GM18909 (cell line): ENCODE measurements around the gene SIRPB2.

Experiments used
- ATAC-seq: cut with Tn5 transposase; IDR thresholded peaks from one replicate; pipeline ENCODE4 v1.9.1; 2021; ENCODE audit warnings: mild to moderate bottlenecking; ENCODE audit not compliant: unreplicated experiment, poor library complexity

Gene SIRPB2

GRCh38 chr20:1448081-1448620 is 43.1 kb downstream of the SIRPB2 start:
- ATAC-seq: no peak

GRCh38 chr20:1446536-1446935 is 44.7 kb downstream of the SIRPB2 start:
- no peak for ATAC-seq

- no peak for ATAC-seq
Observed at GRCh38 chr20:1443085-1443484, 48.1 kb downstream of the SIRPB2 start.

- no peak for ATAC-seq
Observed at GRCh38 chr20:1442304-1442703, 48.9 kb downstream of the SIRPB2 start.

- no peak for ATAC-seq
Observed at GRCh38 chr20:1441133-1441532, 50.1 kb downstream of the SIRPB2 start.

- ATAC-seq: no peak
Observed at GRCh38 chr20:1440024-1440423, 51.2 kb downstream of the SIRPB2 start.

- ATAC-seq: no peak
Observed at GRCh38 chr20:1438361-1438760, 52.9 kb downstream of the SIRPB2 start.

GRCh38 chr20:1437235-1437904 is 53.9 kb downstream of the SIRPB2 start:
- no peak for ATAC-seq

GRCh38 chr20:1436263-1436662 is 55.0 kb downstream of the SIRPB2 start:
- no peak for ATAC-seq

GRCh38 chr20:1435337-1435699 is 55.9 kb downstream of the SIRPB2 start:
- peak; percentile 30 for ATAC-seq

- peak; percentile 88 for ATAC-seq
Observed at GRCh38 chr20:1434571-1435336, 56.5 kb downstream of the SIRPB2 start.

GRCh38 chr20:1431158-1431557 is 60.1 kb downstream of the SIRPB2 start:
- no peak for ATAC-seq

GRCh38 chr20:1430004-1430451 is 61.2 kb downstream of the SIRPB2 start:
- ATAC-seq: no peak

- no peak for ATAC-seq
Observed at GRCh38 chr20:1429143-1429728, 62.0 kb downstream of the SIRPB2 start.

GRCh38 chr20:1427457-1428054 is 63.7 kb downstream of the SIRPB2 start:
- no peak for ATAC-seq

- ATAC-seq: no peak
Observed at GRCh38 chr20:1426231-1426849, 64.9 kb downstream of the SIRPB2 start.
